Activated B cell treated with CpG ODN at 0.5 μM for 24 hours (primary cell): Measurements from ENCODE around the gene ADAMTS10. TPM values are rescaled to one million over a fixed set of nuclear protein-coding genes. Genes with fewer than 3 reads are reported as not detected.

ENCODE experiments used
- ATAC-seq: fragments of 200-7000 bp; cut with Tn5 transposase; one replicate; pipeline ENCODE4 v1.10.0; 2021; ENCODE audit warnings: low read depth, mild to moderate bottlenecking, moderate library complexity
- CTCF ChIA-PET: fragments of 350-600 bp; sonication (Branson Sonifier 250); formaldehyde crosslinking; loops from one replicate; lab custom pipeline; 2021; ENCODE audit warnings: antibody characterized with exemption; lab: Charles Lee
- POLR2A ChIA-PET: fragments of 350-600 bp; sonication (Branson Sonifier 250); formaldehyde crosslinking; loops from one replicate; lab custom pipeline; 2021; ENCODE audit warnings: antibody characterized with exemption; lab: Charles Lee
- DNase-seq: peaks from one replicate; pipeline ENCODE4 v3.0.0; 2022
- H3K27ac Mint-ChIP-seq: one replicate; pipeline ENCODE4 v1.8.0; 2020; ENCODE audit warnings: mixed read lengths
- H3K27me3 Mint-ChIP-seq: one replicate; pipeline ENCODE4 v1.8.0; 2021; ENCODE audit warnings: mixed read lengths
- H3K36me3 Mint-ChIP-seq: one replicate; pipeline ENCODE4 v1.8.0; 2021; ENCODE audit warnings: low read depth, mixed read lengths
- H3K4me1 Mint-ChIP-seq: one replicate; pipeline ENCODE4 v1.8.0; 2021; ENCODE audit warnings: mixed read lengths
- H3K4me3 Mint-ChIP-seq: one replicate; pipeline ENCODE4 v1.8.0; 2020; ENCODE audit warnings: mild to moderate bottlenecking, mixed read lengths
- H3K9me3 Mint-ChIP-seq: one replicate; pipeline ENCODE4 v1.8.0; 2020; ENCODE audit warnings: mixed read lengths
- CTCF ChIP-seq: fragments of 200-600 bp; IDR thresholded peaks from one replicate; pipeline ENCODE4 v1.8.0; 2022; ENCODE audit warnings: antibody characterized with exemption, mild to moderate bottlenecking
- intact Hi-C: fragments of 100-400 bp; cut with micrococcal nuclease; formaldehyde crosslinking; loops from one replicate; pipeline ENCODE4 v1.15.1; 2024
- total RNA-seq: library from RNA; stranded (reverse); gene quantifications from 2 replicates; pipeline ENCODE4 v1.2.3, GENCODE V29; 2022

Gene ADAMTS10
- total RNA-seq, 1 donor from 2014 or later, result 0.33 TPM

- peaks cover 12% of the 10 kb centered on the region for H3K27me3 Mint-ChIP-seq
- intact Hi-C loops, result no loop called here
- H3K36me3 Mint-ChIP-seq, result no peaks in the 10 kb centered on the region
- no peaks in the 10 kb centered on the region for H3K4me1 Mint-ChIP-seq
- ChIA-PET POLR2A (no interaction called here), CTCF (no interaction called here)
- no peak overlapping the region for H3K27ac Mint-ChIP-seq
- DNase-seq (no peak), ATAC-seq (no peak)
- peaks cover 3% of the 10 kb centered on the region for H3K9me3 Mint-ChIP-seq
- no peak overlapping the region for H3K4me3 Mint-ChIP-seq
- TF ChIP-seq CTCF, result no peak
These were observed 9.7 kb downstream of the ADAMTS10 start for GRCh38 chr19:8600816-8601215.

- DNase-seq (no peak), ATAC-seq (no peak)
- ChIA-PET POLR2A (no interaction called here), CTCF (no interaction called here)
- Mint-ChIP-seq H3K9me3 (peaks cover 3% of the 10 kb centered on the region), H3K27ac (no peak overlapping the region), H3K27me3 (peaks cover 16% of the 10 kb centered on the region), H3K4me3 (no peak overlapping the region), H3K36me3 (no peaks in the 10 kb centered on the region), H3K4me1 (no peaks in the 10 kb centered on the region)
- intact Hi-C loops, result no loop called here
- TF ChIP-seq CTCF, result no peak
These were observed 10.5 kb downstream of the ADAMTS10 start for GRCh38 chr19:8600064-8600463.

GRCh38 chr19:8596168-8596567, 14.3 kb downstream of the ADAMTS10 start:
- peaks cover 15% of the 10 kb centered on the region for H3K4me1 Mint-ChIP-seq
- TF ChIP-seq CTCF, result no peak
- H3K4me3 Mint-ChIP-seq, result no peak overlapping the region
- POLR2A ChIA-PET, result no interaction called here
- intact Hi-C loops, result no loop called here
- ATAC-seq (no peak), DNase-seq (no peak)
- CTCF ChIA-PET, result interaction anchor here (4.2 kb wide), 1 partner anchor 16 kb away, joined by 28 read pairs; the partner anchor contains the start of gene MYO1F
- H3K27ac Mint-ChIP-seq, result no peak overlapping the region
- no peaks in the 10 kb centered on the region for H3K36me3 Mint-ChIP-seq
- H3K9me3 Mint-ChIP-seq, result peaks cover 10% of the 10 kb centered on the region
- H3K27me3 Mint-ChIP-seq, result peaks cover 44% of the 10 kb centered on the region

- no peak for ATAC-seq
- no peak overlapping the region for H3K27ac Mint-ChIP-seq
- no peak overlapping the region for H3K4me3 Mint-ChIP-seq
- H3K27me3 Mint-ChIP-seq, result peaks cover 44% of the 10 kb centered on the region
- H3K4me1 Mint-ChIP-seq, result peaks cover 15% of the 10 kb centered on the region
- TF ChIP-seq CTCF, result no peak
- H3K36me3 Mint-ChIP-seq, result no peaks in the 10 kb centered on the region
- no peak for DNase-seq
- intact Hi-C loops, result no loop called here
- CTCF ChIA-PET, result interaction anchor here (4.2 kb wide), 1 partner anchor 16 kb away, joined by 28 read pairs; the partner anchor contains the start of gene MYO1F
- peaks cover 10% of the 10 kb centered on the region for H3K9me3 Mint-ChIP-seq
- POLR2A ChIA-PET, result no interaction called here
These were observed 14.9 kb downstream of the ADAMTS10 start for GRCh38 chr19:8595651-8596050.

- Mint-ChIP-seq H3K36me3 (no peaks in the 10 kb centered on the region), H3K4me1 (peaks cover 15% of the 10 kb centered on the region), H3K27me3 (peaks cover 44% of the 10 kb centered on the region), H3K27ac (no peak overlapping the region), H3K9me3 (peaks cover 10% of the 10 kb centered on the region), H3K4me3 (no peak overlapping the region)
- ChIA-PET CTCF (interaction anchor here (4.2 kb wide), 1 partner anchor 14 kb away, joined by 28 read pairs; the partner anchor contains the start of gene MYO1F), POLR2A (no interaction called here)
- no peak for ATAC-seq
- intact Hi-C loops, result no loop called here
- no peak for TF ChIP-seq CTCF
- no peak for DNase-seq
These were observed 16.6 kb downstream of the ADAMTS10 start for GRCh38 chr19:8593931-8594330.
